HPDE6-E6E7 (cell line): Measurements from ENCODE around the gene NPAS3.
A peak's percentile ranks its signal among the peaks of the same experiment; 100 is the strongest.

ENCODE experiments used
- DNase-seq: peaks from one replicate; pipeline ENCODE4 v3.0.0; 2011; ENCODE audit warnings: missing footprints; ENCODE audit errors: extremely low spot score

The NPAS3 gene

DNA sequence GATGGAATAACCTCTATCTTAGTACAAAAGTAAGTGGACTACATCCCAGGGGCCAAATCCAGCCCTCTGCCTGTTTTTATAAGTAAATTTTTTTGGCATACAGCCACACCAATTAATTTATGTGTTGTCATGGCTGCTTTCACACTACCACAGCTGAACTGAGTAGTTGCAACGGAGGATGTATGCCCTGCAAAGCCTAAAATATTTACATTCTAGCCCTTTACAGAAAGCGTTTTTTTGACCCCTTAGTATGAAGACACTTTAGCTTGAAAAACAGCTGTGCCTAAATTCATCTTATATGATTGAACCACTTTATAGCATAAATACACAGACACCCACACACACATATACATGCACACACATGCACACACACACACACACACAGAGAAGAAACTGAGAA is 510.6 kb downstream of the NPAS3 start:
- no peak for DNase-seq

DNA sequence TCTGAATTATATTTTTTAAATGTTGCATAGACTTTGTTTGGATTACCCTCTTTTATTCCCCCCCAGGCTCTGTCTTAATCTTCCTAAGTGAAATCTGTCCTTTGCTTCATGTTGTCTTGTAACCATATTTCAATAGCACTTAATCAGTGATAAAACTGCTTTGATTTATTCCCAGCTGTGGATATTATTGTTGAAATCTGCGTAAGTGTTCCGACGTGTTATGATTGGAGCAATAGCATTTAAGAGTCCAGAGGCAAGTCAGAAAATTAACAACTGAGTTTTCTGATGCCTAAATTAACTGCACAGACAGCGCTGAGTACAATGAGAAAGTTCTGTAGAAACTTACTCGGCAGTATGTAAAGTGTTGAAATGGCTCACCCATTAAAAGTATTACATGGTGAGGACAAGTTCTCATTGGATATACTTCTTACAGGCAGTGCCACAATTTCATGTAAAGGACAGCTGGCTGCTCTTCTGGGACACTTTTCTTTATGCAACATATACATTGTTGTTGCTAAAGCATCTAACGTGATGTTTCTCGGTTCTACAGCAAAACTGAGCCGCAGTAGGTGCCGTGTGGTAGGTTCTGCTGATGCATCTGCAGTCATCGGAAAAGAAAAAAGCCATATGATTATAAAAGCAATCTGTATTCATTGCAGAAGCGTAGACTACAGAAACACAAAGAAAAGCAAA is 511.2 kb downstream of the NPAS3 start:
- DNase-seq: no peak

DNA sequence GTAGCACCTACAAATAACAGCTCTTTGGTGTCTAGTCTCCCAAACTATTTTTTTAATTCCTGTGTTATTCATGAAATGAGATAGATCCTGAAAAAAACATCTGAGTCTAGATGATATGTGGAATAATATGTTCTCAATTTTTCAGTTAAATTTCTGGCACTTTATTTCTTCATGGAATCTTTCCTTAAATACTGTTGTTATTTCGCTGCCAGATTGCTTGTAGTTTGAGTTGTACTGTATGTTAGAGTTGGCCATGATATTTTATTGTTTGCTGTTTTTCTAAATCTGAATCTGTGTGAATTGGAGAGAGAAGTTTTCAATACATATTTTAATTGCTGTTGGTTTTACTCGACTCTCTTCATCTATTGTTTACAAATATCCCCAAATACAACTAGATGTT is 511.7 kb downstream of the NPAS3 start:
- no peak for DNase-seq

GRCh38 chr14:33451211-33451610 is 512.5 kb downstream of the NPAS3 start:
- DNase-seq: no peak

GRCh38 chr14:33452995-33453394 is 514.3 kb downstream of the NPAS3 start:
- no peak for DNase-seq

GRCh38 chr14:33454022-33454595 is 515.4 kb downstream of the NPAS3 start:
- no peak for DNase-seq

- DNase-seq: no peak
Measured at GRCh38 chr14:33454707-33455106, 516.0 kb downstream of the NPAS3 start.

GRCh38 chr14:33455654-33456345 is 517.1 kb downstream of the NPAS3 start:
- no peak for DNase-seq

DNA sequence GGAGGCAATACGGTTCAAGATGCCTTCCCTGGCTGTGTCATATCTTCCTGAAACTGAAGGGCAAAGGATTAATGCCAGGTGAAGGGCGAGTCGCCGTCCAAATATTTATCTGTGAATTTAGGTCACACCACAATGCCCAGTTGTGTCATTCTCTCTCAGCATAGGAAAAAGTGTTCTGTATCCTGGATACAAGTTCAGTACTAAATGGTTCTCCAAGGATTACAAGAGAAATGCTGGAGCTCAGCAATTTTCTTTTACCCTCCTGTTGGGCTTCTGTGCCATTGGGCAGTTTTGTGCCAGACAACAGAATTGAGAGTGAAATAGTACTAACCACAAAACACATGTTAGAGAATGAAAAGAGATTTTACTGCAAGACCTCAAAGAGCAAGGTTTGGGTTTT is 518.3 kb downstream of the NPAS3 start:
- no peak for DNase-seq

- peak; percentile 38 for DNase-seq
Measured at GRCh38 chr14:33457617-33458016, 518.9 kb downstream of the NPAS3 start.

DNA sequence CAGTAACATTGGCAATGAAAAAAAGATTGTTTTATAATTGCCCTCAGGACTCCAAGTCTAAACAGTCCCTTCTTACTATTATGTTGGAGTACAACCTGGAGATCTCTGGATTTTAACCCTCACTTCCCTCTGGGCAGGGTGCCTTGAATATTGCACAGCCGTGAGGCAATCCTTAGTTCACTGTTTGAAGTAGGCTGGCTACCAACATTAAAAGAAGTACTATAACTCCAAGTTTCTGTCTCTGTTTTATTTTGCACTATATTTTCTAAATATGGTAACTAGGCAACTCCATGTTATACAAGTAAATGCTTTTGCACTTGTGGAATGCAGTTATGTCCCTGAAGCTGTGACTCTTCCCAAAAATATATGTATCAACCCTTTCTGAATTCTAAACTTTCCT is 521.5 kb downstream of the NPAS3 start:
- DNase-seq: no peak

GRCh38 chr14:33461036-33461435 is 522.4 kb downstream of the NPAS3 start:
- DNase-seq: no peak

DNA sequence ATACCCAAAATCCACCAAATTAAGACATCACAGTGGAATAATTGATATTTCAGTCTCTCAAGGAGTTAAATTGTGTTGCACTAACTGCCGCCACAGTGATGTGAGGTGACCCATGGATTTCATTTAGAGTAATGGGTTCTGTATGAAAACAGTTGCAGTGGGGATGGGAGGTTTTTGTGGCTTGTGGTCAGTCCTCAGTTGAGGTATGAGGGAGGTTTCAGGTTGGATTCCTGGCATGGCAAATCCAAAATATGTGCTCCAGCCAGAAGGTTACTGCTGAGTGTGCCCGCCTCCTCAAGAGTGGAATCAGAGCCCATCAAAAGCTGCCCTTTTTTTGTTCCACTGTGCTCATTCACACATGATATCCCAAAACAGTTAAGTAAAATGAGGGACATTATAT is 525.1 kb downstream of the NPAS3 start:
- no peak for DNase-seq

DNA sequence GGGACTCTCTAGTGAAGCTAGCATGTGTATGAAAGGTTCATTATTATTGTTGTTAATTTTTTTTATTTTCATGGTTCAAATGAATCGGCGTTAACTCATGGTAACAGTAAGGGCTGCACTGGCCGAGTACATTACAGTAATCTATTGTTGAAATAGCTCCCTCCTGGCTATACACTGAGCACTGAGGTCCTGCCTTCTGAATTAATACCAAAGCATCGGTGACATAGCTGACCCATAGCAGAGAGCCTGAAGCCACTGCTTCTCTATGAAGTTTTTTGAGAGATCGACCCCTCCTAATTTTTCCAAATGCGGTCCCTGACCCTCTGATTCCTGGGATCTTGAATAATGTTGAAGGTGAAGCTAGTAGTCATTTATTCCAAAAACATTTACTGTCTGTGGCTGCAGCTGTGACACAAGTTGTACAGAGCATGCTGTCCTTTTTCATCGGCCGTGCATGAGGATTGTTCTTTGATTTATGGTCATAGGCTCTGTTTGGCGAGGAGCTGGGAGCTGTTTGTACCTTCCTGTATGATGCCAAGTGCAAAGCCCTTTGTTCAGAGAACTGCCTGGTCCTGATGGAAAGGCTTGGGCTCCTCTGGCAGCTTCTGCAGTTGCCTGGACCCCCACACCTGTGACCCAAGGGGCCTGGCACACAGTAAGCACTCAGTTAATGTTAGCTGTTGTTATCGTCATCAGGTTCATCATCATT is 525.7 kb downstream of the NPAS3 start:
- DNase-seq: no peak

- peak; percentile 12 for DNase-seq
Measured at GRCh38 chr14:33465846-33466700, 527.4 kb downstream of the NPAS3 start.

DNA sequence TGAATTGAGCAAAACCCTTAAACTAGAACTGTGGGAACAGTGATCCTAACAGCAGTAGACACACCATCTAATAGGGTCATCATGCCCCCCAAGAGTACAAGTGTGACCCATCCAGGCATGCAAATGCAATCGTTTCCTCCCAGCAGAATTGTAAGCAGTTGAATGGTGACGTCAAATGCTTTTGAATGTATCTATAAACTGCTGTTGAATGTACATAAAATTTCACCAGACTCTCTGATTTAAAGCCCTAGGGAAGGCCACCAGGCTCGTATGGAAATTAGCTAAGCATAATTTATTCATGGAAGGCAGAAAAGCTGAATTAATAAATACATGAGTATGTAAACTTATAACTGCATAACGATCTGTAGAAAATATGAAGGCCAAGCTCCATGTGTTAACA is 529.3 kb downstream of the NPAS3 start:
- DNase-seq: no peak

DNA sequence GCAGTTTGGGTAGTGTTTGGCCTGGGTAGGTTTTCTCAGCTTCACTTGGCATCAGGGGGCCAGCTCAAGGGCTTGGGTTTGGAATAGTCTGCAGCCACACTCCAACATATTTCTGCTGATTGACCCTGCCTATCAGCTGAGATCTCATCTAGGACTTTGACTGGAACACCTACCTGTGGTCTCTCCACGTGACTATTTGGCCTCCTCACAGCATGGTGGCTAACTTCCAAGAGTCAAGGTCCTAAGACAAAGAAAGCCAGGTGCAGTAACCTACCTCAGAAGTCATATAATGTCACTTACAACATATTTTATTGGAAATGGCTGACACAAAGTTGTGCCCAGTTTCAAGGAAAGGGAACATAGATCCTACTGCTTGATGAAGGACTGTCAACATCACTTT is 531.2 kb downstream of the NPAS3 start:
- no peak for DNase-seq

DNA sequence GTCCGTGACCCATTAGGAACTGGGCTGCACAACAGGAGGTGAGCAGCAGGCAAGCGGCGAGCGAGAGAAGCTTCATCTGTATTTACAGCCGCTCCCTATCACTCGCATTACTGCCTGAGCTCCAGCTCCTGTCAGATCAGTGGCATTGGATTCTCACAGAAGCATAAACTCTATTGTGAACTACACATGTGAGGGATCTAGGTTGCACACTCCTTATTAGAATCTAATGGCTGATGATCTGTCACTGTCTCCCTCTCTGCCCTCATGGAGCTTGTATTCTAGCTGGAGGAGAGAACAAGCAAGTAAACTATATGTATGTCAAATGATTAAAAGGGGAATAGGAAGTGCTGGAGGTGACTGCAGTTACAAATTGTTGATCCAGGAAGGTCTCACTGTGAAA is 533.1 kb downstream of the NPAS3 start:
- no peak for DNase-seq

GRCh38 chr14:33475623-33476022 is 536.9 kb downstream of the NPAS3 start:
- peak; percentile 39 for DNase-seq

DNA sequence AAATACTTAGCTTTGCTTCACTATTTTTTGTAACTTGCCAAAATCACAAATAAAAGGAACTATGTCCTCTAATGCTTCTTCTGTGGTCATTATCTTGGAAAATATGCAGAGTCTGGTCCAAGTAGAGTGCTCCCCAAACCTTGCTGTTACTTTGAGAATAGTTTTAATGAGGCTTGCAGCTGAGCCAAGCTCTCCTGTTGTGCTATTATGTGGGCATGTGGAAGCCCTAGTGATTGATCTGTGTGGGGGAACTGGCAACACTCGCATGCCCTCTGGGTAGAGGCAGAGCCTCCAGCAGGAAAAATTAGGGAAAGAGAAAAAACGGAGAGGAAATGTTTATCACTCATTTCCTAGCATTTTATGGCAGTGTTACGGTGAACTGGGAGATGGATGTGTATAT is 539.1 kb downstream of the NPAS3 start:
- no peak for DNase-seq

DNA sequence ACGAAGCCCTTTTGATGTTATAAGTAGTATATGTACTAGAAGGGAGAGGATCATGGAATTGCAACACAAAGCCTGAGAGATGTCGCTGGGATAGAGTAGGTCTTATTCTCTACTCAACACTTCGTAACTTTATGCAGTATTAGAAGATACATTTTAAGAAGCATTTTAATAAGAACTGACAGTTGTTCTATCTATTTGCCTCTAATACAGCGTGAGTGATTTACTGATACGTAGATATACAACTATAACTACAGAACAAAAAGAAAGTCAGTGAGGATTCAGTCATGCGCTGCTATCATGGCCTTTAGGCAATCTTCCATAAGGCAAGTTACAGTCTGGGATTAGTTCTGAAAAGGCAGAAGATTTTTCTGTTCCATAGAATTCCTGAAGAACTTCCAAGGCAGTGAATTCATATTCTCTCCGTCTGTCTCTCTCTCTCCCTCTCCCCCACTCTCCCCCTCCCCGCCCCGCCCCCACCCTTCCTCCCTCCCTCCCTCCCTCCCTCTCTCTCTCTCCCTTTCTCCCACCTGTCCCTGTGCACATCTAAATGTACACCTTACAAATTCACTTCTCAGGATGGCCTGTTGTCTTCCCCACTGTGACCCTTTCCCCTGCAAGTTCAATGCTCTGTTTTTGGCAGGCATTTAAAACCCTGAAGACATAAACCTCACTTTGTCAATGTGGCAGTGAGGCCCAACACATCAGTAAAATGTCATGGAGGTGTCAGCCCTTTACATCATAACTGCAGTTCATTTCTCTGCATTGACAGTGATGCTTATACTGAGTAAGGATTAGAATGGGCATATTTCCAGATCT is 541.6 kb downstream of the NPAS3 start:
- DNase-seq: no peak
